NCI-H82 (cell line): ENCODE results near the gene SERINC5.

Experiments
- DNase-seq: peaks from one replicate; lab custom pipeline; 2025; lab: John Stamatoyannopoulos, UW

The SERINC5 gene

DNA sequence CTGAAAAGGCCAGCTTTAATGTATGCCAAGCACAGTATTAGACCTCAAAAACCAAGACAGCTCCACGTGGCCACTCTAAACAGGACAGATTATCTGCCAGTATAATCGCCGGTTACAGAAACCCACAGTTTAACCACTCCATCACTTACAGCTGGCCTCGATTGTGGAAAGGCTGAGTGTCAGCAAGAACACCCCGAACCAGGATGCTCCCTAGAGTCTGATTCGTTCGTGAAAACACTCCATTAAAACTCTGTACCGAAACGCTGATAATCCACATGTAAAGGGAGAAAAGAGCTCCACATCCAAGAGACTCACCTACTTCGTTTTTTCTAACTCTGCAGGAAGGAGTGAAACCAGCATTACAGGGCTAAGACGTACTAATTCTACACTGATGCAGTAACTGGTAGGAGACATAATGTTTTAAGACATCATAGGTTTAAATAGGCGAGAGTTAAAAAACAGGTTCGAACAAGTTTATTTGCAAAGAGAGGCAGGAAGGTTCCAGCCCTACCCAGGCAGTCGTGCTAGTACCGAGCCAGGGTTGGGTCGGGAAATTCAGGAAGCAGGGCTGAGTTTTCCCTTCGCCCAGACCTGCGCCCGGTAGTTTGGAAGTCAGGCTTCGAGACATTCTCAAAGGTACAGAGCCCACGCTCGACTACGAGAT is 949 bp downstream of the SERINC5 start:
- DNase-seq, result peak; percentile 22

DNA sequence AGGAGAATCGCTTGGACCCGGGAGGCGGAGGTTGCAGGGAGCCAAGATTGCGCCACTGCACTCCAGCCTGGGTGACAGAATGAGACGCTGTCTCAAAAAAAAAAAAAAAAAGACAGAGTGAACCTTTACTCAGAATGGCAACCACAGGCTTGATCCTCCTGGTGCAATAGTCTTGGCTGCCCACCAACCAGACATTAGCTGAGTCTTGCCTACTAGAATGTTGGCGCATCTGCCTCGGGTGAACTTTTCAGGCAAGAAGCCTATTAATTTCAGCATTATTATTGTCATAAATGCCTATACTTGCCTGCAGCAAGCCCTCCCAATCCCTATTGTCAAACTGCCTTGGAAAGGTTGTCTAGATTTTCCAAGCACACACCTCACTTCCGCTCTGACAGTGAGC is 4.2 kb downstream of the SERINC5 start:
- no peak for DNase-seq

DNA sequence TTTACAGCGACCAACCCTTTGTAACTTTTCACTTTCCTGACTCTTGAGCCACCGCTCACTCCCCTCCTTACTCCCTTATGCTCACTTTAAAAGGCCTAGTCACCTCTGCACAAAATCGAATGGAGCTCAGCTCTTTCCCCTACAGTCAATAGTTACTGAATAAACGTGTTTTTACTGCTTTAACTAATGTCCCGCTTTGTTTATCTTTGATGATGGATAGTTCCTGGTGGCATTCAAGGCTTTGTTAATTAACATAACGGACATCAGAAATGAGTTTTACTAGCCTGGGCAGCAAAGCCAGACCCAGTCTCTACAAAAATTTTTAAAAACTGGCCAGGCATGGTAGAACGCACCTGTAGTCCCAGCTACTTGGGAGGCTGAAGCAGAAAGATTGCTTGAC is 5.0 kb downstream of the SERINC5 start:
- no peak for DNase-seq

DNA sequence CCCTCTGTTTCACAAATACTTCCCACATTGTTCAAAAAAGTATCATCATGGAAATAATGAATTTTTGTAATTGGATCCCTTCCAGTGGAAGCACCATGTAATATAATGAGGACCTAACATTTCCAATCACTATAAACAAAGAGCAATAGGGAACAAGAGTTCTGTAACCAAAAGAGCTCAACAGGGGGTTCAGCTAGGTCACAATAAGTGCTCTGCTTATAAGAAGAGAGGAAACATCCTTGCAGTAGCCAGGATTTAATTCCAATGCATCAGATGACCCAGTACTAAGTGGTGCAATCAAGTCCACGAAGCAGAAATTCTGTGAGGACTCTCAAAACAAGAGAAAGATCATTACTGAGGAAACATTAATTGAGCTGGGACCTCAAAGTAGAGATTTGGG is 5.9 kb downstream of the SERINC5 start:
- DNase-seq, result no peak

DNA sequence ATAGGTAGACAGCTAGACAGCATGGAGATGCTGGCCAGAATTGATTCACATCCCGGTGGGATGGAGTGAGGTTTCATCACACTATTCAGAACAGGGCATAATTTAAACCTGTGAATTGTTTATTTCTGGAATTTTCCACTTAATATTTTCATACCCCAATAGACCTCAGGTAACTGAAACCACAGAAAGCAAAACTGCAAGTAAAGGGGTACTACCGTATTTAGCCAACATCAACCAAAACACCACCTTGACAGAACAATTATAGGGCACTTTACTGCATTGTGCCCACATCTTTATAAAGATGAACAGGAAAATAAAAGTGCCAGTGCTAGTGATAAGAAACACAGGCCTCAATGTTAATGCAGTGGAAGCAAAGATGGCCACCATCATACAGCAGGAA is 7.5 kb downstream of the SERINC5 start:
- DNase-seq, result no peak

DNA sequence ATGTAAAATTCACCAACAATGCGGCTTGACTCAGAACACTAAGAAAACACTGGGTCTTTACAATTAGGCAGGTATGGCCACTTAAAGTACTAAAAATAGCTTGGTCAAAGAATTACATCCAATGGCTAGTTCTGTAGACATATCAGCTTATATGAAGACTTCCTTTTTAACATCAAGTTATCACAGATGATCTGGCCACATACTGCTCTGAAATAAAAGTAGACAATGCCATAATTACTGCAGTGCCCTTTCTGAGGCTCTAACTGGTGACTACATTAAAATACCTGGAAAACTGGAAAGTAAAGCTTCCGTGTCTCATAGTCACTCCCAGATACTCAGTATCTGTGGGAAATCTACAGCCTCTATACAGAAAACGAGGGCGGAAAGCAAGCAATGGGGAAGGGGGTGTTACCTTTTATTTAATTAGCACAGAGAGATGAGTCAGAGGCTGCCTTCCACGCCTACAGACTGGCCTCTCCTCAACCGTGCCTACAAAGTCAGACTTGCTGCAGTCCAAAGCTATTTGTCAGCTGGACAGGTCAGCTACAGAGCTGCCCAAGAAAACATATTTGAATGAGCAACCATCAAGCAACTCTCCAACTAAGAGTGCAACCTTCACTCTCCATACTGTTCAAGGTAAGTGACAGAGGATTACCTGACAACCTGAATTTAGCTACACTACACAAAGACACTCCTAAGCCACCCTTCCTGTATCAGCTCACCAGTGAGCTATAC is 8.7 kb downstream of the SERINC5 start:
- no peak for DNase-seq

DNA sequence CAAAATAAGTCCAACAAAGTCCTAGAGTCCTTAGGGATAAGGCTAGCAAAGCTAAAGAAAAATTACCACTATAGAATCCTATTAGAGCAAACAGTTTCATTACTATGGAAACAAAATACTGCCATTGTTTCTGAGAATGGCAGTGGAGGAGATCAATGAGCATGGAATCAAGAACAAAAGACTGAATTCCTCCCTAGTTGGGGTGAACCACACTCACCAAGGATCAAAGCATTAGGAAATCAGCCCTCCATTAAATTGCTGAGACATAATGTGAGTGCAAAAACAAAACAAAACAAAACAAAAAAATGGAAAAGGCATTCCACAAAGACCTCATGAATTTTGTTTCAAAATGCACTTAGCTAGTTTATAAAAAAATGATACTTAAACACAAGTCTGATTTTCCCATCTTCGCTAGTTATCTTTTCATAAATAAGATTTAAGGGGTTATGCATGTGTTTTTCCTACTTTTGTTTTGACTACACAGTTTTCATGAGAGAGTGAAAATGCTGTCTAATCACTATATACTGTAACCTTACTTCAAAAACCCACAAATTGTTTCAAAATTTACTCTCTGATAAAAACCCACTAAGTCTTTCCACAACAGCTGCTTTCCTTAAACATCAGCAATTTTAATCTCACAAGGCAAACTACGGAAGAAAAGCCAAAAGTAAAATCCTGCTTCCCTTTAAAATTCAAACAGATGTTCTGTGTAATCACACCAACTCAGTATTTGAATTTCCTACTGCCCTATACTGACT is 9.7 kb downstream of the SERINC5 start:
- DNase-seq, result no peak

DNA sequence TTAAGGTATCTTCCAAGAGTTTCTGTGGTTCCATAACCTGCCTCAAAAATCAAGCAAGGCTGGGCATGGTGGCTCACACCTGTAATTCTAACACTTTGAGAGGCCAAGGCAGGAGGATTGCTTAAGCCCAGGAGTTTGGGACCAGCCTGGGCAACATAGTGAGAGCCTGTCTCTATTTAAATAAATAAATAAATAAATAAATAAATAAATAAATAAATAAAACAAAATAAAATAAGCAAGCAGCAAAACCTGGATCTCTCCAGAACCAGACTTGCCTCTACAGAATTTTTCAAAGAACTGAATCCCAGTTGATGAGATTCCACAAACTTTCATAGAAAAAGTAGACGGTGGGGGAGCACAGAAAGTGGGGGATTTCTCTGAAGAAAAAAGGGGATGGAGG is 12.3 kb downstream of the SERINC5 start:
- DNase-seq, result no peak

DNA sequence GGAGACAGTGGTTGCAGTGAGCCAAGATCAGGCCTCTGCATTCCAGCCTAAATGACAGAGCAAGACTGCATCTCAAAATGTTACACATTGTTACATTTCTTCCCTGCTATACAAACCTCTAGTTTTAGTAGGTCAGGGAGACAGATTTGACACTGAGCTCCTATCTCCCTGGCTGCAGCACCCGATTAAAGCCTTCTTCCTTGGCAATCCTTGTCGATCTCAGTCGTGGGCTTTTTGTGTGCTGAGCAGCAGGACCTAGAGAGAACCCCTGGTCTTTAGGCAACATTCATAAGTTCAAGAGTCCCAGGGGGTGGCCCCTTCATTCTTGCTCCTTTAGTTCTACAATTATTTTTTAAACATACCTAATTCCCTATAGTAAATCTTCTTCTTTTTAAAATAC is 13.0 kb downstream of the SERINC5 start:
- DNase-seq, result no peak

DNA sequence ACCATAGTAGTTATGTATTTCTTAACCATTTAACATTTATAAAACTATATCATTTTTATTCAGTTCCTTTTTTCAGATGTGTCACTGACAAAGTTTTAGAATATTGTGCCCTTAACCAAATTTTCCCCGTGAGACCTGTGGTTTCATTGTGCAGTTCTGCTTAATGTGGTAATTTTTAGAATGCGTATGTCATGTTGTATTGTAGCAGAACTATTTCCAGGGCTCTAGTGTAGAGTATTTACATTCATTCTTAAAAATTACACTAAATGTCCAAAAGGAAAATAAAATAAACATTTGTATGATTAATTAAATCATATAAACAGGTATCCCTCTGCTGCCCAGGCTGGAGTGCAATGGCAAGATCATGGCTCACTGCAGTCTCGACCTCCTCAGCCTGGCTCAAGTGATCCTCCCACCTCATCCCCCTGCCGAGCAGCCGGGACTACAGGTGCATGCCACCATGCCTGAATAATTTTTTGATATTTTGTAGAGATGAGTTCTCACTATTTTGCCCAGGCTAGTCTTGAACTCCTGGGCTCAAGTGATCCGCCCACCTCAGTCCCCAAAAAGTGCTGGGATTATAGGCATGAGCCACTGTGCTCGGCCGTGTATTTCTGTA is 15.4 kb downstream of the SERINC5 start:
- no peak for DNase-seq

DNA sequence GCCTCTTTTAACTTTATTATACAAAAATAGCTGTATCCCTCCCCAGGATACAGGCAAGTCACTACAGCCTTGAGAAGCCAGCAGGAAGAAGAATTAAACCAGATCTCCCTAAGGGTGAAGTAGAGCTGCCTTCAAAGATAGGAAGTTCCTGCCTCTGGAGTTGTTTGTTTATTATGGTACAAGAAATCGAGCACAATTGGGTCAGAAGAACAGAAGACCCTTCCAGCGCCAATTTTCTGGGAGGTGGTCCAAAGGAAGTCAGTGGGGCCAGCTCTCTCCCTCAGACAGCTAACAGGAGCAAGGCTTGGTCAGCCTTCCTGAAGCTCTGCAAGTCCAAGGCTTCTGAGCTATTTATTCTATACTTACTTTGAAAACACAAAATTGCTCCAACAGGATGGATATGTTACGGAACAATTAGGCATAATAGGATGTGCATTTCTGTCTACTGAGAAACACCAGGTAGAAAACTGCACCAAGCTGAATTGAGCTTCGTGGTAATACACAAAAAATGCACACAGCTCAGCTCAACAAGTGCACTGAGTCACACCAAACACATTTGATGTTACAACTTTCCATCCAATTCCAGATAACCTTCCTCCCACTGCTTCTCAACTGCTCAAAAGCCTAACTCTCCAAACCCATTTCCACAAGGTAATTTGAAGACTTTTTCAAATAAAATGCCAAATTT is 16.0 kb downstream of the SERINC5 start:
- no peak for DNase-seq

DNA sequence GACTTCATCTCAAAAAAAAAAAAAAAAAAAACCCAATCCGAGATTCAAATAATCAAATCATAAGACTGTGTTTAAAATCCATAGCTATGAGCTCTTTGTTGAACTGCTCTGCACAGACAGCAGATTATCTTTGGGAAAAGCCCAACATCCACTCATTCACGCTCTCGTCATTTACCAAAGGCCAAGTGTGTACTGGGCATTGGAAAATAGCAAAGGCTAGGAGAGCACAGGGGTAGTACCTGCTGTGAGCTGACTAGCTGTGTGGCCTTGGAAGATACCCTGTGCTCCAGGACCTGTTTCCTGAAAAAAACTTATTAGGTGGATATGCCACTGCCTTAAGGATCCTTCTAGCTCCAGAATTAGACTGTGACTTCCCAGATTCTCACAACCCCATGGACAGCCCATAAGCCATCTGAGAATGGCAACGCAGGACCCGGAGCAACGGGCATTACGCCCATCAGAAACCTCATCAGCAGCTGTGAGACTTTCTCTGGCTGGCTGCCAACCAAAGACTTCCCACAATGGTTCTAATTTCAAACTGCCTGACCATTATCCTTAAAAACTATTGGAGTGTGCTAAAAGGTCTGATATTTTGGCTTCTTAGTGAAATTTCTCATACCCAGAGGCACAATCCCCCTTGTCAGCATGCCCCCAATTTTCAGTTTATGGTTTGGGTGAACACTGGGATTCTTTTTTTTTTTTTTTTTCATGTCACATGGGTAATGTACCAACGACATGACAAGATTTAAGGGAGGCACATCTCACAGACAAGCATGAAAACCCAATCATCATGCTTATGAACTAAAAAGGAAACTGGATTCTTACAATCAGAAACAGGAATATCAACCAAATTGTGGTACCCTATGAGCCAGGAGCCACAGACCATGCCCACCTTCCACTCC is 16.8 kb downstream of the SERINC5 start:
- DNase-seq, result peak; percentile 33

DNA sequence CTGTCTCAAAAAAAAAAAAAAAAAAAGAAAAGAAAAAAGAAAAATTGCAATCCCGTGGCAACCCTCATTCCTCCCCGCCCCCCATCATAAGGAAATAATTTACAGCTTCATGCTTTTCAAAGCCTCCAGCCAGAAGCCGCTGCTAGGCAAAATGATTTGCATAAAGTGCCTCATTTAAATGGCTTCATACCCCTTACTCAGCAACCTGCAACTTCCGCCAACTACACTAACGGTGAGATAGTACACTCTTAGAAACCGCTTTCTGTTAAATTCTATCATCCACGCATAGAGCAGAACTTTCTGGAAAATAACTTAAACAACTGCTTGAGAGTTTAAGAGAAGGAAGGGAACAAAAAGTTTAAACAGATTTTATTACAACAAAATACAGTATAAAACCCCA is 17.8 kb downstream of the SERINC5 start:
- no peak for DNase-seq

DNA sequence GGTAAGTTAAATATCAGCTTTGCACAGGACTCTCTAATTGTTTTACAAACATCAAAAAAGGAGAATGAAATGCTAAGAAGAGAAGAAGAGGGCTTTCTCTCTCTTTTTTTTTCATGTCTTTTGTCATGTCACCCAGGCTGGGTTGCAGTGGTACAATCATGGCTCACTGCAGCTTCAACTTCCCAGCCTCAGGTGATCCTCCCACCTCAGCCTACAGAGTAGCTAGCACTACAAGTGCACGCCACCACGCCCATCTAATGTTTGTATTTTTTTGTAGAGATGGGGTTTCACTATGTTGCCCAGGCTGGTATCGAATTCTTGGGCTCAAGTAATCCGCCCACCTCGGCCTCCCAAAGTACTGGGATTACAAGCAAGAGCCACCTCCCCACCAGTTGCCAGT is 18.6 kb downstream of the SERINC5 start:
- DNase-seq, result no peak

DNA sequence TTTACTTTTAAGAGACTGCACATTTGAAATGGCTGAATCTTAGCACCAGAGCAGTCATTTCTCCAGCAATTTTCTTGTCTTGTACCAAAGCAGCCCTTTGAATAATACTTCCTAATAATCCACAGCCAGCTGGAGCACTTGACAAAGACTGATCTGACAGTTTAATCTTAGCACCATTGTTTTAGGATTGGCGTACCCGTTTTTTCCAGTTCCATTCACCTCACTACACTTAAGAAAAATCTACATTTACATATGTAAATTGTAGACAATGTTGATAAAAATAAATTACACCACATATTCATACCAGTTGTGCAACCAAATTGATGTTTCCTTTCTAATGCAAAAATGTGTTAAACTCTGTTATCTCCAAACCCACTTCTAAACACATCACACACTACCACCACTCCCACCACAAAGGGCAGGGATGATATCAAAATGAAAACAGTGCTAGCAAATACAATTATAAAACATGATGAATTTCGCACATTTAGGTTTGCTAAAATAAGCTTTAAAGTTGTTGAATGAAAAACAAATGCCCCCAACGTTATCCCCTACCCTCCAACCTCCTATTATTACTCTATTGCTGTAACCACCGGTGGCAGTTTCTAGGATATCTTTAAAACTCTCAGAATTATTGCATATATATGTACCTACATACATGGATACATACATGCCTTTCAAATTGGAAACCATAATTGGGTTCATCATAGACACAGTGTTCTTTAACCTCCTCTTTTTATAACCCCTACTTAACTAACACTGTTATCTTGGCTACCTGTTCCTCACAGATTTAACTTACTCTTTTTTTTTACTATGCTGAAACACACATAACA is 21.5 kb downstream of the SERINC5 start:
- no peak for DNase-seq

DNA sequence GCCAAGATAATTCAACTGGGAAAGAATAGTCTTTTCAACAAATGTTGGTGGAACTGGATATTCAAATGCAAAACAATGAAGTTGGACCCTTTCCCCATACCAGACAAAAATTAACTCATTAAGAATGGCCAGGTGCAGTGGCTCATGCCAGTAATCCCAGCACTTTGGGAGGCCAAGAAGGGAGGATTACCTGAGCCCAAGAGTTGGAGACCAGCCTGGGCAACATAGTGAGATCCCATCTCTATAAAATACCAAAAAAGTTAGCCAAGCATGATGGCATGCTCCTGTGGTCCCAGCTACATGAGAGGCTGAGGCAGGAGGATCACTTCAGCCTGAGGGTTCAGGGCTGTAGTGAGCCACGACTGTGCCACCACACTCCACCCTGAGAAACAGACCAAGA is 24.2 kb downstream of the SERINC5 start:
- DNase-seq, result no peak

DNA sequence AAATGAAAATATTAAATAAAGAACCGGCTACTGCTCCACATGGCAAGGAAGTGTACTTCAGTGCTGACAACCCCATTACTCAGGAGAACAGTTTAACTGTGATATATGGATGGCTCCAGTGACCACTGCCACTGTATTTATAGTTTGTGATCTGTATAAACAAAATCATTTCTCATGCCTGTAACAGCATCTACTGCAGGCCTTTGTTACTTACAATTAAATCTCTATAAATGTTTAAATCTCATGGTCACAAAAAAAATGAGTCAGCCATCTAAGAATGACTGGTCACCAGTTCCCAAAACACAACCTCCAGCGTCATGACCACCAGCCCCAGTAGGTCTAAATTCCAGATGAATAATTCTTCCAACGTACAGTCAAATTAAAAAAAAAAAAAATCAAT is 24.6 kb downstream of the SERINC5 start:
- no peak for DNase-seq

DNA sequence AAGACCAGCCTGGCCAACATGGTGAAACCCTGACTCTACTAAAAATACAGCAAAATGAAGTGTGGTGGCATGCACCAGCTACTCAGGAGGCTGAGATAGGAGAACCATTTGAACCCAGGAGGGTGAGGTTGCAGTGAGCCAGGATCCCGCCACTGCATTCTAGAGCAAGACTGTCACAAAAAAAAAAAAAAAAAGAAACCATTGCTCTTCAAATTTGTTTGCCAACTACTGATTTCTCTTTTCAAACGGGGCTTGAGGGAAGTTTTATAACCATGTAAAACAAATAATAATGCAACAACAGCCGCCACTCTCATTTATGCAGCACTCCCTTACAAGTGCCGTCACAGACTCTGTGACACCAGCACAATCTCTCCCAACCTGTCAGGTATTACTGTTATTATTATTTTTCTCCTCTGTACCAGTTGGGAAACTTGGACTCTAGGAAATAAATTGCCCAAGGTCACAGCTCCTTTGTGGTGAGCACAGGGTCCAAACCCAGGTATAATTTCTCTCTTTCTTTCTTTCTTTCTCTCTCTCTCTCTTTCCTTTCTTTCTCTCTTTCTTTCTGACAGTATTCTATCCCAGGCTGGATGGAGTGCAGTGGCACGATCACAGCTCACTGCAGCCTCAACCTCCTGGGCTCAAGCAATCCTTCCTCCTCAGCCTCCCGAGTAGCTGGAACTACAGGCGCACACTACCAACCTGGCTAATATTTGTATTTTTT is 25.4 kb downstream of the SERINC5 start:
- no peak for DNase-seq

DNA sequence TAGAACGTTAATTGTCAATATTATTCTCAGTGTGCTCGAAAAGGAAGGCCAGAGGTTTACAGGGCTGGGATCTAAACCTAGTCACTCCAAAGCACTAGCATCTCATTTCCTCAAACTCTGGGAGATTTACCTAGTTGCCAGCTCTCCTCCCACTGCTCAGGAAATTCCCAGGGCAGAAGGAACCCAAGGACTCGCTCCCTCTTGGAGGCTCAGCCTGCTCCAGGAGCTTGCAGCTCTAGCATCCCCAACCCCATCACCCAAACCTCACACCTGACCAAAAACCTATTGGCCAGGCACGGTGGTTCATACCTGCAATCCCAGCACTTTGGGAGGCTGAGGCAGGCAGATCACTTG is 26.0 kb downstream of the SERINC5 start:
- no peak for DNase-seq
